IPS DF 6.9 (cell line): ENCODE measurements around the gene MLLT1.
A peak's percentile ranks its signal among the peaks of the same experiment; 100 is the strongest.
"Not testable (repeated sequence)": the region's sequence is repeated elsewhere in the genome, so short reads cannot be mapped to it uniquely, and the experiment has no call there.

Source experiments
- DNase-seq: peaks from one replicate; pipeline ENCODE4 v3.0.0-alpha.2; 2013; ENCODE audit warnings: low read depth, low spot score
- H3K27ac ChIP-seq: one replicate; pipeline ENCODE4 v1.5.1; 2013; ENCODE audit warnings: low read length, control low read depth
- H3K27me3 ChIP-seq: 2 replicates; pipeline ENCODE4 v1.6.1; 2013; ENCODE audit warnings: mild to moderate bottlenecking, low read length; ENCODE audit not compliant: control insufficient read depth, insufficient read depth
- H3K36me3 ChIP-seq: 2 replicates; pipeline ENCODE4 v1.6.1; 2013; ENCODE audit warnings: low read length; ENCODE audit not compliant: control insufficient read depth, insufficient read depth
- H3K4me1 ChIP-seq: 2 replicates; pipeline ENCODE4 v1.6.1; 2013; ENCODE audit warnings: low read length; ENCODE audit not compliant: control insufficient read depth, insufficient read depth
- H3K4me3 ChIP-seq: 2 replicates; pipeline ENCODE4 v1.5.1; 2013; ENCODE audit warnings: mild to moderate bottlenecking, low read length
- H3K9me3 ChIP-seq: 2 replicates; pipeline ENCODE4 v1.6.1; 2013; ENCODE audit warnings: low read length, inconsistent platforms; ENCODE audit not compliant: control insufficient read depth, insufficient read depth
- WGBS: extraction: QIAGEN DNeasy Blood & Tissue Kit; methylation state at CpG from one replicate; pipeline ENCODE4 v1.1.7; 2013; ENCODE audit warnings: mixed read lengths, missing lambda C conversion rate; ENCODE audit not compliant: insufficient read length, insufficient coverage; 5-methylcytosine and 5-hydroxymethylcytosine counted together

MLLT1 gene

GRCh38 chr19:6298413-6298812, 18.6 kb upstream of the MLLT1 start:
- DNase-seq, result no peak
- Histone ChIP-seq H3K36me3 (no peaks in the 10 kb centered on the region), H3K9me3 (peaks cover 2% of the 10 kb centered on the region; the same call in 1 of the 2 replicates), H3K4me1 (no peaks in the 10 kb centered on the region), H3K4me3 (no peak overlapping the region), H3K27ac (no peak overlapping the region), H3K27me3 (no peaks in the 10 kb centered on the region)
- no CpG with 5 or more reads among the region's 5 CpGs for WGBS

DNA sequence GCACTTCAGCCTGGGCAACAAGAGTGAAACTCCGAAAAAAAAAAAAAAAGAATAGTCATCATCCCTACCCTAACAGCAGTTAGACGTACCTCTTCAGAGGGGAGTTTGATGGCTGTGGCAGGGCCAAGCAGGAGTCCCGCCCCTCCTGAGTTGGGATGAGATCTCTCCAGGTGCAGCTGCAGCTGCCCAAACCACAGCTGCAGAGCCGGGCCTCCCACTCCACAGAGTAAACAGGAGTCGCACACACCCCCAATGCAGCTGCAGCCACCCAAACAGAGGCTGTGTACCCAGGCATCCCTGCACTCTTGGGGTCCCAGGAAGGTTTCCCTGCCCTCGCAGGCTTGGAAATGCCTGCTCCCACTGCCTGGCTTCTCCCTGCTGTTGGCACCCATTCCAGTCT, 17.4 kb upstream of the MLLT1 start:
- H3K4me3 ChIP-seq, result no peak overlapping the region
- H3K27ac ChIP-seq, result no peak overlapping the region
- H3K4me1 ChIP-seq, result no peaks in the 10 kb centered on the region
- peaks cover 5% of the 10 kb centered on the region; the same call in 1 of the 2 replicates for H3K9me3 ChIP-seq
- no peaks in the 10 kb centered on the region for H3K27me3 ChIP-seq
- no peaks in the 10 kb centered on the region for H3K36me3 ChIP-seq
- no peak for DNase-seq
- WGBS, result no CpG with 5 or more reads among the region's 6 CpGs

DNA sequence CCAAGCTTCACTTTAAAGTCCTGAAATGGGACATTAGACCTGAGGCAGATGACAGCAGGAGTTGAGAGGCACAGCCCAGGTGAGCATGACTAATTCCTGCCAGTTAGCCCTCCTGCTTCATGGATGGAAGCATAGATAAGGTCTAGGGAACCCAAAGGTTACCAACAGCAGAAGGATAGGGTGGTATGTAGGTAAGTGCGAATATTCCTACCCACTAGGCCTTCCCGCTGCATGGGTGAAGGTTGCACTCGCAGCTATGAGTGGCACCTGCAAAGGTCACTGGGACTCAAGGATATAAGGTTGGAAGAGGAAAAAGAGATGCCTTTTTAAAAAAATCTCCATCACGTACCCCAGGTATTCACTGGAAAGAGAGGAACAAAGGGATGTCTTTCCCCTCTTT, 12.2 kb upstream of the MLLT1 start:
- DNase-seq, result no peak
- no peak overlapping the region for H3K4me3 ChIP-seq
- no peak overlapping the region for H3K27ac ChIP-seq
- no peaks in the 10 kb centered on the region for H3K36me3 ChIP-seq
- H3K27me3 ChIP-seq, result no peaks in the 10 kb centered on the region
- WGBS, result no CpG with 5 or more reads among the region's 4 CpGs
- H3K4me1 ChIP-seq, result no peaks in the 10 kb centered on the region
- peaks cover 10% of the 10 kb centered on the region for H3K9me3 ChIP-seq

GRCh38 chr19:6288737-6289136, 9.0 kb upstream of the MLLT1 start:
- WGBS, result no CpG with 5 or more reads among the region's 1 CpG
- Histone ChIP-seq H3K4me1 (no peaks in the 10 kb centered on the region), H3K4me3 (no peak overlapping the region), H3K9me3 (peaks cover 16% of the 10 kb centered on the region), H3K27ac (no peak overlapping the region), H3K27me3 (no peaks in the 10 kb centered on the region), H3K36me3 (0 out of 2 replicates have a peak, but pooled peaks cover 3% of the 10 kb centered on the region)
- no peak for DNase-seq

- Histone ChIP-seq H3K27me3 (no peaks in the 10 kb centered on the region), H3K4me3 (no peak overlapping the region), H3K27ac (no peak overlapping the region), H3K9me3 (peaks cover 13% of the 10 kb centered on the region), H3K36me3 (0 out of 2 replicates have a peak, but pooled peaks cover 3% of the 10 kb centered on the region), H3K4me1 (no peaks in the 10 kb centered on the region)
- no peak for DNase-seq
- no CpG with 5 or more reads among the region's 6 CpGs for WGBS
These were observed 7.6 kb upstream of the MLLT1 start for GRCh38 chr19:6287269-6287885.

GRCh38 chr19:6286676-6287075, 6.9 kb upstream of the MLLT1 start:
- H3K4me3 ChIP-seq, result no peak overlapping the region
- no CpG with 5 or more reads among the region's 4 CpGs for WGBS
- H3K4me1 ChIP-seq, result no peaks in the 10 kb centered on the region
- 0 out of 2 replicates have a peak, but pooled peaks cover 3% of the 10 kb centered on the region for H3K36me3 ChIP-seq
- H3K27ac ChIP-seq, result no peak overlapping the region
- DNase-seq, result no peak
- H3K27me3 ChIP-seq, result no peaks in the 10 kb centered on the region
- H3K9me3 ChIP-seq, result peaks cover 10% of the 10 kb centered on the region

GRCh38 chr19:6282393-6282792, 2.6 kb upstream of the MLLT1 start:
- WGBS, result no CpG with 5 or more reads among the region's 6 CpGs
- H3K4me1 ChIP-seq, H3K27me3 ChIP-seq, H3K9me3 ChIP-seq, DNase-seq, H3K36me3 ChIP-seq, H3K4me3 ChIP-seq, H3K27ac ChIP-seq: not testable (repeated sequence)

DNA sequence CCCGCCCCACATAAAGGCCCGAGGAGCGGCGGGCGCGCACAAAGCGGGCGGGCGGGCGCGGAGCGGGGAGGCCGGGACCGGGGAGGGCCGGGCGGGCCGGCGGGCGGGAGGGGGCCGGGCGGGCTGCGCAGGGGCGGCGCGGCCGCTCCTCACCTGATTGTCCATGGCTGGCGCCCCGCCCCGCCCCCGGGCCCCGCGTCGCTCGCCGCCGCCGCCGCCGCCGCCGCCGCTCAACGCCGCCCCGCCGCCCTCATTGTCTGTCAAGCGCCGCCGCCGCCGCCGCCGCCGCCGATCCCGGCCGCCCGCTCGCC, 200 bp downstream of the MLLT1 start:
- Histone ChIP-seq H3K27ac (no peak overlapping the region), H3K4me3 (peak overlapping the region; percentile 71), H3K4me1 (peaks cover 5% of the 10 kb centered on the region), H3K9me3 (no peaks in the 10 kb centered on the region), H3K27me3 (no peaks in the 10 kb centered on the region), H3K36me3 (no peaks in the 10 kb centered on the region)
- no CpG with 5 or more reads among the region's 59 CpGs for WGBS
- DNase-seq, result no peak

DNA sequence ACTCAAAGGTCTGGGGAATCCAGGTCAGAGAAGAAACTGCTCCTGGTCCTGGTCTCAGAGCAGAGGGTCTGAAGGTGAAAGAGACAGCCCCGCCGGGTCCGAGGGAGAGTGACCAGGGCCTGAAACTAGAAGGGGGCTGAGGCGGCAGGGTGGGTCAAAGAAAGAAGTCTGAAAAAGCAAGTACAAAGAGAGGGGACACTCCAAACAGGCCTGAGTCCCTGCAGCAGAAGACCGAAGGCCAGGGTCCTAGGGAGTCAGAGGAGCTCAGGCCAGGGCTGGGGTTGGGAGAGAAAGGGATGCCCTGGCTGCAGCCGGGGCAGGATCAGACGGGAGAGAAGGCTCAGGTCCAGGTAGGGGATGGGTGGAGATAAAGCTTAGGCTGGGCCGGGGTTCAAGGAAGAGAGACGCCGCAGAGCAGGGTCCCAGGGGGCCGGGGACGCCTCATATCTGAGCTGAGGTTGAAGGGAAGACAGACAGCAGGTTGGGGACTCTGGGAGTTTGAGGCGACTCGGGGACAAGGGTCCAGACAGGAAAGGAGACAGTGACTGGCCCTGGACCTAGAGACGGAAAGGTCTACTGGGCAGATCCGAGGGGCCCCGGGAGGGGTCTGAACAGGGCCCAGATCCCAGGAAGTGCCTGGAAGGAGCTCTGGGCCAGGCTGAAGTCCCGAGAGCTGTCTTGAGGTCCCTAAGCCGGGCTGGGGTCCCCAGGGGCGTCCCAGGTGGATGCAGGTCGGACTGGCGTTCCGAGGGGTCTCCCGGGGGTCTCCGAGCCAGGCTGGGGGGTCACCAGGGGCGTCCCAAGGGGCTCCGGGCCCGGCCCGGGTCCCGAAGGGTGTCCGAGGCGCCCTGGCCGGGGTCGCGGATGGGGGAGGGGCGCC, 795 bp downstream of the MLLT1 start:
- peak overlapping the region; percentile 71 for H3K4me3 ChIP-seq
- DNase-seq, result no peak
- H3K27me3 ChIP-seq, result no peaks in the 10 kb centered on the region
- peaks cover 6% of the 10 kb centered on the region for H3K4me1 ChIP-seq
- no CpG with 5 or more reads among the region's 36 CpGs for whole genome bisulfite sequencing
- H3K9me3 ChIP-seq, result no peaks in the 10 kb centered on the region
- H3K27ac ChIP-seq, result no peak overlapping the region
- H3K36me3 ChIP-seq, result no peaks in the 10 kb centered on the region

- Histone ChIP-seq H3K4me1 (peaks cover 13% of the 10 kb centered on the region), H3K36me3 (no peaks in the 10 kb centered on the region), H3K9me3 (no peaks in the 10 kb centered on the region), H3K27me3 (no peaks in the 10 kb centered on the region), H3K4me3 (no peak overlapping the region), H3K27ac (no peak overlapping the region)
- DNase-seq, result no peak
- no CpG with 5 or more reads among the region's 9 CpGs for WGBS
These were observed 1.7 kb downstream of the MLLT1 start for GRCh38 chr19:6278051-6278450.
